ENCODE measurements around the gene ACTL7A. TPM values are rescaled to one million over a fixed set of nuclear protein-coding genes. Genes with fewer than 3 reads are reported as not detected.

The ACTL7A gene
- total RNA-seq (not detected), total RNA-seq (0 reads per million in 172 experiments)
- not detected for polyA plus RNA-seq (2013, experiment 1 of 2)
- 0.15 TPM for polyA plus RNA-seq (2013, experiment 2 of 2)

- no peak for TF ChIP-seq CTCF (IDR thresholded peaks at IDR 0.05)
- no peaks in the 10 kb centered on the region for H3K27me3 ChIP-seq (ENCODE audit: control insufficient read depth in 1 of 2, insufficient read depth in 2 of 2, low read length in 2 of 2)
- peaks cover under 1% of the 10 kb centered on the region for H3K36me3 Mint-ChIP-seq (ENCODE audit: low read depth)
- H3K36me3 ChIP-seq (ENCODE audit: insufficient read depth, low read length), result no peaks in the 10 kb centered on the region
- no peak within 1 kb of the TSS for H3K27ac Mint-ChIP-seq
- DNase-seq, result no peak
- no peak within 1 kb of the TSS for H3K4me3 Mint-ChIP-seq
- ChIA-PET CTCF (no interaction called here), POLR2A (no interaction called here)
- no peak within 1 kb of the TSS for H3K4me3 ChIP-seq (ENCODE audit: low read length)
- intact Hi-C loops (cut with DNase I, micrococcal nuclease), result no loop called here
- H3K27me3 Mint-ChIP-seq, result peaks cover 3% of the 10 kb centered on the region
- no peaks in the 10 kb centered on the region for H3K4me1 Mint-ChIP-seq (ENCODE audit: low read depth)
- H3K9me3 Mint-ChIP-seq, result no peaks in the 10 kb centered on the region
- H3K9me3 ChIP-seq (ENCODE audit: control insufficient read depth in 1 of 2, insufficient read depth in 1 of 2, low read length in 2 of 2), result no peaks in the 10 kb centered on the region
- no peaks in the 10 kb centered on the region for H3K4me1 ChIP-seq (ENCODE audit: insufficient read depth, low read length)
- no peak within 1 kb of the TSS for H3K27ac ChIP-seq (ENCODE audit: low read depth in 1 of 2, low read length in 2 of 2)
- no peak for ATAC-seq (ENCODE audit: poor library complexity)
Measured at GRCh38 chr9:108861997-108862396, at the start of gene ACTL7A. Gene ACTL7A, plus strand, starts transcription at chr9:108862266. Its CDS starts 57 bp downstream, at chr9:108862323.

- Mint-ChIP-seq H3K27ac (no peak overlapping the region), H3K4me1 (ENCODE audit: low read depth) (no peaks in the 10 kb centered on the region), H3K4me3 (no peak overlapping the region), H3K36me3 (ENCODE audit: low read depth) (no peaks in the 10 kb centered on the region), H3K9me3 (peaks cover 2% of the 10 kb centered on the region), H3K27me3 (peaks cover 46% of the 10 kb centered on the region)
- Histone ChIP-seq H3K36me3 (ENCODE audit: insufficient read depth, low read length) (no peaks in the 10 kb centered on the region), H3K27me3 (ENCODE audit: control insufficient read depth in 1 of 2, insufficient read depth in 2 of 2, low read length in 2 of 2) (peaks cover 11 to 12% of the 10 kb centered on the region in 2 experiments), H3K27ac (ENCODE audit: low read depth in 1 of 2, low read length in 2 of 2) (no peak overlapping the region), H3K4me3 (ENCODE audit: low read length) (no peak overlapping the region), H3K4me1 (ENCODE audit: insufficient read depth, low read length) (no peaks in the 10 kb centered on the region), H3K9me3 (ENCODE audit: control insufficient read depth in 1 of 2, insufficient read depth in 1 of 2, low read length in 2 of 2) (no peaks in the 10 kb centered on the region)
- no peak for ATAC-seq (ENCODE audit: poor library complexity)
- no peak for TF ChIP-seq CTCF (IDR thresholded peaks at IDR 0.05)
- intact Hi-C loops (cut with DNase I, micrococcal nuclease), result no loop called here
- DNase-seq, result no peak
- ChIA-PET CTCF (no interaction called here), POLR2A (no interaction called here)
Measured at GRCh38 chr9:108812396-108813025, 49.6 kb upstream of the ACTL7A start.

- H3K4me3 ChIP-seq (ENCODE audit: low read length), result no peak overlapping the region
- no peak overlapping the region for H3K4me3 Mint-ChIP-seq
- intact Hi-C loops (cut with DNase I, micrococcal nuclease), result no loop called here
- no peaks in the 10 kb centered on the region for H3K4me1 Mint-ChIP-seq (ENCODE audit: low read depth)
- DNase-seq (peak in 1 of 14 experiments; percentile 26), ATAC-seq (ENCODE audit: poor library complexity) (no peak)
- H3K36me3 Mint-ChIP-seq (ENCODE audit: low read depth), result no peaks in the 10 kb centered on the region
- POLR2A ChIA-PET, result interaction anchor here (1.0 kb wide), 1 partner anchor 17 kb away, joined by 3 read pairs; no protein-coding TSS in a partner anchor
- CTCF ChIA-PET, result no interaction called here
- H3K27ac Mint-ChIP-seq, result no peak overlapping the region
- H3K27me3 Mint-ChIP-seq, result peaks cover 46% of the 10 kb centered on the region
- H3K9me3 Mint-ChIP-seq, result peaks cover 2% of the 10 kb centered on the region
- TF ChIP-seq CTCF (IDR thresholded peaks at IDR 0.05), result no peak
- no peaks in the 10 kb centered on the region for H3K4me1 ChIP-seq (ENCODE audit: insufficient read depth, low read length)
- no peak overlapping the region for H3K27ac ChIP-seq (ENCODE audit: low read depth in 1 of 2, low read length in 2 of 2)
- no peaks in the 10 kb centered on the region for H3K36me3 ChIP-seq (ENCODE audit: insufficient read depth, low read length)
- peaks cover 11 to 12% of the 10 kb centered on the region in 2 experiments for H3K27me3 ChIP-seq (ENCODE audit: control insufficient read depth in 1 of 2, insufficient read depth in 2 of 2, low read length in 2 of 2)
- no peaks in the 10 kb centered on the region for H3K9me3 ChIP-seq (ENCODE audit: control insufficient read depth in 1 of 2, insufficient read depth in 1 of 2, low read length in 2 of 2)
Measured at GRCh38 chr9:108813951-108814601, 48.0 kb upstream of the ACTL7A start.

All from CD4-positive, alpha-beta T cell (primary cell).